ENCODE results near the gene DERL2.

Gene DERL2

GRCh38 chr17:5430413-5430999 is 55.5 kb downstream of the DERL2 start:
- Histone ChIP-seq H3K27ac (no peak overlapping the region), H3K27me3 (ENCODE audit: control insufficient read depth, insufficient read depth, low read length) (no peaks in the 10 kb centered on the region), H3K4me2 (ENCODE audit: low read length) (no peak overlapping the region), H3K9ac (no peak overlapping the region), H3K4me1 (no peaks in the 10 kb centered on the region), H3K4me3 (ENCODE audit: low read depth, low read length) (no peak overlapping the region), H2AFZ (no peak overlapping the region), H3K36me3 (ENCODE audit: control insufficient read depth, insufficient read depth, low read length) (no peaks in the 10 kb centered on the region), H3K9me3 (ENCODE audit: control insufficient read depth, low read length) (no peaks in the 10 kb centered on the region), H3K79me2 (peaks cover 7% of the 10 kb centered on the region)
- no peak for TF ChIP-seq CTCF (IDR thresholded peaks at IDR 0.05)

GRCh38 chr17:5429191-5429887 is 56.6 kb downstream of the DERL2 start:
- H3K9ac ChIP-seq, result no peak overlapping the region
- H3K9me3 ChIP-seq (ENCODE audit: control insufficient read depth, low read length), result no peaks in the 10 kb centered on the region
- H2AFZ ChIP-seq, result no peak overlapping the region
- no peak for TF ChIP-seq CTCF (IDR thresholded peaks at IDR 0.05)
- H3K4me3 ChIP-seq (ENCODE audit: low read depth, low read length), result no peak overlapping the region
- no peaks in the 10 kb centered on the region for H3K4me1 ChIP-seq
- H3K27ac ChIP-seq, result no peak overlapping the region
- H3K79me2 ChIP-seq, result peaks cover 7% of the 10 kb centered on the region
- no peaks in the 10 kb centered on the region for H3K27me3 ChIP-seq (ENCODE audit: control insufficient read depth, insufficient read depth, low read length)
- no peak overlapping the region for H3K4me2 ChIP-seq (ENCODE audit: low read length)
- no peaks in the 10 kb centered on the region for H3K36me3 ChIP-seq (ENCODE audit: control insufficient read depth, insufficient read depth, low read length)

DNA sequence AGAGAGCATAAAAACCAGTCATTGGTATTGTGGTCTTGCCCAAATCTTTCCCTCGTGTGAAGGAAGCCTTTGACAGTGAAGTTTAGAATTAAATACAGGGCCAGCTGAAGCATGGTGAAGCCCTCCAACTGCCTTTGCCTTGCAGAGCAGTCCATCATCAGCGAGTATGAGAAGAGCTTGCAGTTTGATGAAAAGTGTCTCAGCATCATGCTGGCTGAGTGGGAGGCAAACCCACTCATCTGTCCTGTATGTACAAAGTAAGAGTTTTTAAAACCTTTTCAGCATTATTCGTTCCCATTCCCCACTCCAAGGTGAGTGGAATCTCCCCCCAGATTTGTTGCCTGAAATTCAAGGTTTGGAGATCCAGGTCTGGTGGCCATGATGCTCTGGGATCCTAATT is 60.2 kb downstream of the DERL2 start:
- Histone ChIP-seq H3K9me3 (ENCODE audit: control insufficient read depth, low read length) (no peaks in the 10 kb centered on the region), H3K9ac (no peak overlapping the region), H3K4me3 (ENCODE audit: low read depth, low read length) (no peak overlapping the region), H3K4me2 (ENCODE audit: low read length) (no peak overlapping the region), H3K27me3 (ENCODE audit: control insufficient read depth, insufficient read depth, low read length) (no peaks in the 10 kb centered on the region), H3K36me3 (ENCODE audit: control insufficient read depth, insufficient read depth, low read length) (no peaks in the 10 kb centered on the region), H3K79me2 (peaks cover 19% of the 10 kb centered on the region), H3K27ac (no peak overlapping the region), H2AFZ (no peak overlapping the region), H3K4me1 (no peaks in the 10 kb centered on the region)
- TF ChIP-seq CTCF (IDR thresholded peaks at IDR 0.05), result no peak

DNA sequence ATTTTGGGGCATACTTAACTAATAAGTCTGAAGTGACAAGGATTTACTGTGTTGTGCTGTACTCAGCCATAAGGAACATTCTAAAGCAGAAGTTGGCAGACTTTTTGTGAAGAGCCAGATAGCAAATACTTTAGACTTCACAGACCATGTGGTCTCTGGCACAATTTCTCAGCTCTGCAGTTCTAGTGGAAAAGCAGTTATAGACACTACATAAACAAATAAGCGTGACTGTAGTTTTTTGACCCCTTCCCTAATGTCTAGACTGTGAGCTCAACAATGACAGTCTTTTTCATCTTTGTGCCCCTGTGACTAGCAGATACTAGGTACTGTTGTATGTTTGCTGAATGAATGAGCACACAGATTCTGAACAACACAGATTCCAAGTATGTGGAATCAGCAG is 61.1 kb downstream of the DERL2 start:
- no peak for TF ChIP-seq CTCF (IDR thresholded peaks at IDR 0.05)
- Histone ChIP-seq H3K9ac (no peak overlapping the region), H3K36me3 (ENCODE audit: control insufficient read depth, insufficient read depth, low read length) (no peaks in the 10 kb centered on the region)

GRCh38 chr17:5422505-5422904 is 63.5 kb downstream of the DERL2 start:
- no peak overlapping the region for H2AFZ ChIP-seq
- no peaks in the 10 kb centered on the region for H3K4me1 ChIP-seq
- H3K9ac ChIP-seq, result no peak overlapping the region
- no peaks in the 10 kb centered on the region for H3K9me3 ChIP-seq (ENCODE audit: control insufficient read depth, low read length)
- H3K27me3 ChIP-seq (ENCODE audit: control insufficient read depth, insufficient read depth, low read length), result no peaks in the 10 kb centered on the region
- no peak overlapping the region for H3K4me3 ChIP-seq (ENCODE audit: low read depth, low read length)
- H3K36me3 ChIP-seq (ENCODE audit: control insufficient read depth, insufficient read depth, low read length), result no peaks in the 10 kb centered on the region
- H3K4me2 ChIP-seq (ENCODE audit: low read length), result no peak overlapping the region
- TF ChIP-seq CTCF (IDR thresholded peaks at IDR 0.05), result no peak
- H3K27ac ChIP-seq, result no peak overlapping the region
- peaks cover 19% of the 10 kb centered on the region for H3K79me2 ChIP-seq

More for the DNA sequence above, 61.1 kb downstream of the DERL2 start:
- H3K4me2 ChIP-seq (ENCODE audit: low read length), result no peak overlapping the region
- no peaks in the 10 kb centered on the region for H3K9me3 ChIP-seq (ENCODE audit: control insufficient read depth, low read length)
- H2AFZ ChIP-seq, result no peak overlapping the region
- no peaks in the 10 kb centered on the region for H3K27me3 ChIP-seq (ENCODE audit: control insufficient read depth, insufficient read depth, low read length)
- no peak overlapping the region for H3K4me3 ChIP-seq (ENCODE audit: low read depth, low read length)
- H3K79me2 ChIP-seq, result peaks cover 19% of the 10 kb centered on the region
- no peaks in the 10 kb centered on the region for H3K4me1 ChIP-seq
- H3K27ac ChIP-seq, result no peak overlapping the region

Measured in parathyroid adenoma (tissue), 2 donors.